Mesenchymal stem cell (in vitro differentiated cells and primary cell): Measurements from ENCODE around the gene ST8SIA2.
A peak's percentile ranks its signal among the peaks of the same experiment; 100 is the strongest.

ENCODE experiments used
- DNase-seq: peaks from one replicate; pipeline ENCODE4 v3.0.0-alpha.2; 2013
- H2AFZ ChIP-seq: one replicate; pipeline ENCODE4 v1.6.1; 2013; ENCODE audit warnings: low read depth, mild to moderate bottlenecking, control low read depth, inconsistent platforms, low read length, moderate library complexity
- H2AK5ac ChIP-seq: 2 replicates; pipeline ENCODE4 v1.6.1; 2013; ENCODE audit warnings: low read length, moderate library complexity, mild to moderate bottlenecking, inconsistent platforms; ENCODE audit not compliant: severe bottlenecking
- H2BK120ac ChIP-seq: one replicate; pipeline ENCODE4 v1.6.1; 2013; ENCODE audit warnings: low read depth, mild to moderate bottlenecking, inconsistent platforms, low read length, moderate library complexity
- H2BK12ac ChIP-seq, 2 experiments: one replicate each; pipeline ENCODE4 v1.6.1; 2013; ENCODE audit warnings: inconsistent platforms in 2 of 2, low read length in 2 of 2, mild to moderate bottlenecking in 2 of 2, moderate library complexity in 2 of 2, control low read depth in 1 of 2
- H2BK15ac ChIP-seq: one replicate; pipeline ENCODE4 v1.6.1; 2013; ENCODE audit warnings: mild to moderate bottlenecking, low read depth, inconsistent platforms; ENCODE audit not compliant: poor library complexity, severe bottlenecking
- H2BK5ac ChIP-seq: 2 replicates; pipeline ENCODE4 v1.6.1; 2013; ENCODE audit warnings: low read depth, mild to moderate bottlenecking, low read length, control low read depth, inconsistent platforms; ENCODE audit not compliant: poor library complexity, severe bottlenecking
- H3K14ac ChIP-seq, 2 experiments: one replicate each; pipeline ENCODE4 v1.6.1; 2013; ENCODE audit warnings: inconsistent platforms in 2 of 2, low read length in 2 of 2, control low read depth in 1 of 2, mild to moderate bottlenecking in 1 of 2, moderate library complexity in 1 of 2
- H3K18ac ChIP-seq, 2 experiments: one replicate each; pipeline ENCODE4 v1.6.1; 2013; ENCODE audit warnings: inconsistent platforms in 2 of 2, low read length in 2 of 2, control low read depth in 1 of 2, low read depth in 1 of 2, mild to moderate bottlenecking in 1 of 2
- H3K23ac ChIP-seq, 2 experiments: one replicate each; pipeline ENCODE4 v1.6.1; 2013; ENCODE audit warnings: inconsistent platforms in 2 of 2, low read length in 2 of 2, mild to moderate bottlenecking in 2 of 2, moderate library complexity in 2 of 2, control low read depth in 1 of 2
- H3K27ac ChIP-seq: 2 replicates; pipeline ENCODE4 v1.5.1; 2013; ENCODE audit warnings: mild to moderate bottlenecking, moderate library complexity, low read length, control low read depth, inconsistent platforms; ENCODE audit not compliant: poor library complexity, severe bottlenecking
- H3K27me3 ChIP-seq, 2 experiments: 2 replicates each; pipeline versions ENCODE4 v1.6.1 to v1.7.0; 2013; ENCODE audit warnings: low read length in 2 of 2, mild to moderate bottlenecking in 2 of 2, moderate library complexity in 2 of 2, control low read depth in 1 of 2, inconsistent platforms in 1 of 2; ENCODE audit not compliant: control insufficient read depth in 1 of 2, insufficient read depth in 1 of 2
- H3K36me3 ChIP-seq, 2 experiments: 2 replicates each; pipeline versions ENCODE4 v1.6.1 to v1.7.0; 2013; ENCODE audit warnings: low read length in 2 of 2, control low read depth in 1 of 2, inconsistent platforms in 1 of 2, low read depth in 1 of 2, mild to moderate bottlenecking in 1 of 2; ENCODE audit not compliant: insufficient read depth in 2 of 2, control insufficient read depth in 1 of 2
- H3K4ac ChIP-seq, 2 experiments: one replicate each; pipeline ENCODE4 v1.6.1; 2013; ENCODE audit warnings: inconsistent platforms in 2 of 2, low read length in 2 of 2, mild to moderate bottlenecking in 2 of 2, moderate library complexity in 2 of 2, control low read depth in 1 of 2, low read depth in 1 of 2
- H3K4me1 ChIP-seq: 2 replicates; pipeline ENCODE4 v1.6.1; 2013; ENCODE audit warnings: low read depth, low read length, control low read depth; ENCODE audit not compliant: control insufficient read depth, insufficient read depth
- H3K4me2 ChIP-seq: 2 replicates; pipeline ENCODE4 v1.6.1; 2013; ENCODE audit warnings: low read length, mild to moderate bottlenecking, inconsistent platforms; ENCODE audit not compliant: poor library complexity, severe bottlenecking
- H3K4me3 ChIP-seq, 2 experiments: 2 replicates each; pipeline versions ENCODE4 v1.5.1 to v1.7.0; 2013; ENCODE audit warnings: low read length in 2 of 2, mild to moderate bottlenecking in 2 of 2, control low read depth in 1 of 2, low read depth in 1 of 2; ENCODE audit not compliant: insufficient read depth in 1 of 2
- H3K79me1 ChIP-seq: replicated peaks from 2 replicates; pipeline ENCODE4 v1.6.1; 2013; ENCODE audit warnings: mild to moderate bottlenecking, control low read depth, low read length, inconsistent platforms; ENCODE audit not compliant: poor library complexity, severe bottlenecking
- H3K9ac ChIP-seq: 2 replicates; pipeline ENCODE4 v1.7.0; 2013; ENCODE audit warnings: mild to moderate bottlenecking, low read length, moderate library complexity
- H3K9me3 ChIP-seq: 2 replicates; pipeline ENCODE4 v1.7.0; 2013; ENCODE audit warnings: mild to moderate bottlenecking, low read length; ENCODE audit not compliant: control insufficient read depth
- H4K8ac ChIP-seq: one replicate; pipeline ENCODE4 v1.6.1; 2013; ENCODE audit warnings: inconsistent platforms, mild to moderate bottlenecking, low read length, moderate library complexity
- H4K91ac ChIP-seq: one replicate; pipeline ENCODE4 v1.6.1; 2013; ENCODE audit warnings: mild to moderate bottlenecking, low read length, inconsistent platforms
- WGBS: methylation state at CpG from one replicate; pipeline ENCODE4 v1.1.7; 2013; ENCODE audit warnings: mixed read lengths; 5-methylcytosine and 5-hydroxymethylcytosine counted together

ST8SIA2 gene

GRCh38 chr15:92405942-92406341, 12.3 kb downstream of the ST8SIA2 start:
- no peak overlapping the region for H3K23ac ChIP-seq
- no peaks in the 10 kb centered on the region for H3K9me3 ChIP-seq
- WGBS: 78% methylated on average over 5 of the region's 5 CpGs
- no peak overlapping the region for H2AFZ ChIP-seq
- H2BK120ac ChIP-seq: no peak overlapping the region
- H2BK15ac ChIP-seq: no peak overlapping the region
- H3K9ac ChIP-seq: no peak overlapping the region
- H3K4me3 ChIP-seq: no peak overlapping the region
- H2BK12ac ChIP-seq: no peak overlapping the region
- H3K4me2 ChIP-seq: no peak overlapping the region
- H3K27me3 ChIP-seq: peaks cover 0 to 29% of the 10 kb centered on the region in 2 experiments
- H3K14ac ChIP-seq: no peak overlapping the region
- no peak overlapping the region for H2AK5ac ChIP-seq
- no peaks in the 10 kb centered on the region for H3K79me1 ChIP-seq
- no peaks in the 10 kb centered on the region for H3K4me1 ChIP-seq
- H3K18ac ChIP-seq: no peak overlapping the region
- H2BK5ac ChIP-seq: no peak overlapping the region
- no peak overlapping the region for H3K4ac ChIP-seq
- H3K27ac ChIP-seq: no peak overlapping the region
- no peak for DNase-seq
- no peak overlapping the region for H4K8ac ChIP-seq
- no peaks in the 10 kb centered on the region for H3K36me3 ChIP-seq
- no peak overlapping the region for H4K91ac ChIP-seq

- Histone ChIP-seq H3K9me3 (no peaks in the 10 kb centered on the region), H3K14ac (no peak overlapping the region), H3K9ac (no peak overlapping the region), H3K18ac (no peak overlapping the region), H2BK5ac (no peak overlapping the region), H3K4me1 (no peaks in the 10 kb centered on the region), H3K4me2 (no peak overlapping the region), H2BK12ac (no peak overlapping the region), H3K27me3 (peaks cover 0 to 31% of the 10 kb centered on the region in 2 experiments), H3K23ac (no peak overlapping the region), H2AK5ac (no peak overlapping the region), H3K36me3 (no peaks in the 10 kb centered on the region), H2BK15ac (no peak overlapping the region), H2BK120ac (no peak overlapping the region), H2AFZ (no peak overlapping the region), H3K27ac (no peak overlapping the region), H4K91ac (no peak overlapping the region), H3K4ac (no peak overlapping the region), H4K8ac (no peak overlapping the region), H3K79me1 (no peaks in the 10 kb centered on the region), H3K4me3 (no peak overlapping the region)
- DNase-seq: no peak
- WGBS: 76% methylated on average over 6 of the region's 6 CpGs
Measured at GRCh38 chr15:92407321-92407720, 13.6 kb downstream of the ST8SIA2 start.

- Histone ChIP-seq H3K4me3 (no peak overlapping the region), H3K27me3 (peaks cover 0 to 28% of the 10 kb centered on the region in 2 experiments), H3K4me1 (no peaks in the 10 kb centered on the region), H3K9ac (no peak overlapping the region), H3K18ac (peak overlapping the region in 1 of 2 experiments; percentile 43), H4K91ac (no peak overlapping the region), H2BK12ac (no peak overlapping the region), H2AFZ (no peak overlapping the region), H3K27ac (no peak overlapping the region), H3K79me1 (no peaks in the 10 kb centered on the region), H3K4ac (no peak overlapping the region), H4K8ac (no peak overlapping the region), H3K9me3 (no peaks in the 10 kb centered on the region), H2BK5ac (no peak overlapping the region), H3K23ac (no peak overlapping the region), H3K36me3 (no peaks in the 10 kb centered on the region), H2BK15ac (no peak overlapping the region), H2BK120ac (no peak overlapping the region), H2AK5ac (no peak overlapping the region), H3K4me2 (no peak overlapping the region), H3K14ac (no peak overlapping the region)
- WGBS: 67% methylated on average over 5 of the region's 5 CpGs
- no peak for DNase-seq
Measured at GRCh38 chr15:92407916-92408315, 14.2 kb downstream of the ST8SIA2 start.

- DNase-seq: no peak
- Histone ChIP-seq H2BK120ac (no peak overlapping the region), H3K4ac (no peak overlapping the region), H3K14ac (no peak overlapping the region), H3K18ac (no peak overlapping the region), H4K91ac (no peak overlapping the region), H3K4me1 (no peaks in the 10 kb centered on the region), H3K27ac (no peak overlapping the region), H3K4me3 (no peak overlapping the region), H3K4me2 (no peak overlapping the region), H2AK5ac (no peak overlapping the region), H2BK5ac (no peak overlapping the region), H3K23ac (no peak overlapping the region), H2BK12ac (no peak overlapping the region), H2BK15ac (no peak overlapping the region), H2AFZ (no peak overlapping the region), H3K79me1 (no peaks in the 10 kb centered on the region), H3K9me3 (no peaks in the 10 kb centered on the region), H3K27me3 (peaks cover 0 to 28% of the 10 kb centered on the region in 2 experiments), H3K9ac (no peak overlapping the region), H3K36me3 (no peaks in the 10 kb centered on the region), H4K8ac (no peak overlapping the region)
- 80% methylated on average over 5 of the region's 5 CpGs for WGBS
Measured at GRCh38 chr15:92409006-92409405, 15.3 kb downstream of the ST8SIA2 start.
